Endodermal cell (in vitro differentiated cells): Measurements from ENCODE around the gene CMSS1. TPM values are rescaled to one million over a fixed set of nuclear protein-coding genes. Genes with fewer than 3 reads are reported as not detected.

ENCODE experiments used
- DNase-seq: peaks from one replicate; pipeline ENCODE4 v3.0.0-alpha.2; 2017
- H3K27ac ChIP-seq: 2 replicates; pipeline ENCODE4 v1.5.1; 2013; ENCODE audit warnings: mild to moderate bottlenecking, low read depth, low read length, moderate library complexity
- H3K27me3 ChIP-seq: 2 replicates; pipeline ENCODE4 v1.6.1; 2013; ENCODE audit warnings: mild to moderate bottlenecking, low read length, moderate library complexity; ENCODE audit not compliant: insufficient read depth, control insufficient read depth, poor library complexity, severe bottlenecking
- H3K36me3 ChIP-seq: 2 replicates; pipeline ENCODE4 v1.7.0; 2013; ENCODE audit warnings: mild to moderate bottlenecking, low read length, moderate library complexity; ENCODE audit not compliant: control insufficient read depth, insufficient read depth
- H3K4me1 ChIP-seq: one replicate; pipeline ENCODE4 v1.7.0; 2013; ENCODE audit warnings: low read length; ENCODE audit not compliant: control insufficient read depth, insufficient read depth
- H3K4me3 ChIP-seq: 2 replicates; pipeline ENCODE4 v1.5.1; 2013; ENCODE audit warnings: mild to moderate bottlenecking, low read length, moderate library complexity
- H3K9ac ChIP-seq: 2 replicates; pipeline ENCODE4 v1.6.1; 2013; ENCODE audit warnings: mild to moderate bottlenecking, low read length, moderate library complexity; ENCODE audit not compliant: poor library complexity, severe bottlenecking; ENCODE audit errors: extremely low read depth
- H3K9me3 ChIP-seq: 2 replicates; pipeline ENCODE4 v1.6.1; 2013; ENCODE audit warnings: mild to moderate bottlenecking, low read length, moderate library complexity; ENCODE audit not compliant: control insufficient read depth
- H3K27ac Mint-ChIP-seq: 2 replicates; pipeline ENCODE4 v1.8.0; 2020; ENCODE audit warnings: mixed read lengths
- H3K27me3 Mint-ChIP-seq: 2 replicates; pipeline ENCODE4 v1.8.0; 2021; ENCODE audit warnings: mild to moderate bottlenecking, mixed read lengths; ENCODE audit not compliant: insufficient read depth
- H3K36me3 Mint-ChIP-seq: 2 replicates; pipeline ENCODE4 v1.8.0; 2020; ENCODE audit warnings: low read depth, mixed read lengths
- H3K4me1 Mint-ChIP-seq: 2 replicates; pipeline ENCODE4 v1.8.0; 2020; ENCODE audit warnings: mixed read lengths
- H3K4me3 Mint-ChIP-seq: 2 replicates; pipeline ENCODE4 v1.8.0; 2020; ENCODE audit warnings: mild to moderate bottlenecking, moderate library complexity, mixed read lengths
- H3K9me3 Mint-ChIP-seq: 2 replicates; pipeline ENCODE4 v1.8.0; 2020; ENCODE audit warnings: mild to moderate bottlenecking, mixed read lengths
- WGBS, 2 experiments: methylation state at CpG; one replicate each; pipeline versions ENCODE4 v1.1.5 to v1.1.7; 2013; ENCODE audit warnings: missing lambda C conversion rate in 2 of 2, mixed read lengths in 1 of 2; ENCODE audit not compliant: insufficient coverage in 1 of 2, insufficient read length in 1 of 2; 5-methylcytosine and 5-hydroxymethylcytosine counted together
- total RNA-seq, 2 donors: library from RNA; stranded (reverse); fragmentation: NEBNext Ultra II Directional in 1 of 2; extraction: Animal tissue kit (Norgen Biotek cat#: 25700) in 1 of 2; gene quantifications; 2 replicates in 1 of 2; 3 replicates in 1 of 2; pipeline ENCODE4 v1.2.1, GENCODE V29; 2021
- TF ChIP-seq, protein P1 (sequence below): fragments of 200-600 bp; sonication (generic); conservative IDR thresholded peaks from 2 replicates; pipeline ENCODE4 v1.5.0; 2021; ENCODE audit warnings: antibody characterized with exemption, mild to moderate bottlenecking

CMSS1 gene
- total RNA-seq, 2 donors from 2014 or later, result 48.5 to 50.8 TPM

DNA sequence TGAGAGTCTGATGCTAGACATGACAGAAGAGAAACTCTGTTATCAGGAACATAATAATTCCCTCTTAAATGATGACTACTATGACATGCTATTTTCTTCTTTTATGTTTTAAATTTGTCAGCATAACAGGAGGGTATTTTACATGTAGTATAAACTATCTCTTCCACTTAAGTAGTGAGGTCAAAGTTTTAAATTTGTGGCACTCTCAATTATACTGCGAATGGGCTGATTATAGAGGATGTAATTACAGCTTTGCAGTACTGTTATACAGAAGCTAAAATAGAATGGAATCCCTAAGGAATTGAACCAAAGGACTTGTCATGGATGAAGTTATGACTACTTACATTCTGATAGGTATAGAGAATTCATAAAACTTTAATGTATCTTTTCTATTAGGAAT, 34.3 kb downstream of the CMSS1 start:
- Histone ChIP-seq H3K27ac (no peak overlapping the region), H3K9ac (no peak overlapping the region), H3K27me3 (no peaks in the 10 kb centered on the region), H3K4me3 (no peak overlapping the region), H3K9me3 (no peaks in the 10 kb centered on the region), H3K36me3 (no peaks in the 10 kb centered on the region), H3K4me1 (no peaks in the 10 kb centered on the region)
- no peak overlapping the region for H3K4me3 Mint-ChIP-seq
- WGBS, 2 experiments, result 100% methylated on average over 1 of the region's 1 CpG
- TF ChIP-seq, protein P1, sequence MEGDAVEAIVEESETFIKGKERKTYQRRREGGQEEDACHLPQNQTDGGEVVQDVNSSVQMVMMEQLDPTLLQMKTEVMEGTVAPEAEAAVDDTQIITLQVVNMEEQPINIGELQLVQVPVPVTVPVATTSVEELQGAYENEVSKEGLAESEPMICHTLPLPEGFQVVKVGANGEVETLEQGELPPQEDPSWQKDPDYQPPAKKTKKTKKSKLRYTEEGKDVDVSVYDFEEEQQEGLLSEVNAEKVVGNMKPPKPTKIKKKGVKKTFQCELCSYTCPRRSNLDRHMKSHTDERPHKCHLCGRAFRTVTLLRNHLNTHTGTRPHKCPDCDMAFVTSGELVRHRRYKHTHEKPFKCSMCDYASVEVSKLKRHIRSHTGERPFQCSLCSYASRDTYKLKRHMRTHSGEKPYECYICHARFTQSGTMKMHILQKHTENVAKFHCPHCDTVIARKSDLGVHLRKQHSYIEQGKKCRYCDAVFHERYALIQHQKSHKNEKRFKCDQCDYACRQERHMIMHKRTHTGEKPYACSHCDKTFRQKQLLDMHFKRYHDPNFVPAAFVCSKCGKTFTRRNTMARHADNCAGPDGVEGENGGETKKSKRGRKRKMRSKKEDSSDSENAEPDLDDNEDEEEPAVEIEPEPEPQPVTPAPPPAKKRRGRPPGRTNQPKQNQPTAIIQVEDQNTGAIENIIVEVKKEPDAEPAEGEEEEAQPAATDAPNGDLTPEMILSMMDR, result no peak
- no peak for DNase-seq
- H3K27ac Mint-ChIP-seq, result no peak overlapping the region
- peaks cover 3% of the 10 kb centered on the region for H3K4me1 Mint-ChIP-seq
- no peaks in the 10 kb centered on the region for H3K27me3 Mint-ChIP-seq
- no peaks in the 10 kb centered on the region for H3K9me3 Mint-ChIP-seq
- H3K36me3 Mint-ChIP-seq, result no peaks in the 10 kb centered on the region

DNA sequence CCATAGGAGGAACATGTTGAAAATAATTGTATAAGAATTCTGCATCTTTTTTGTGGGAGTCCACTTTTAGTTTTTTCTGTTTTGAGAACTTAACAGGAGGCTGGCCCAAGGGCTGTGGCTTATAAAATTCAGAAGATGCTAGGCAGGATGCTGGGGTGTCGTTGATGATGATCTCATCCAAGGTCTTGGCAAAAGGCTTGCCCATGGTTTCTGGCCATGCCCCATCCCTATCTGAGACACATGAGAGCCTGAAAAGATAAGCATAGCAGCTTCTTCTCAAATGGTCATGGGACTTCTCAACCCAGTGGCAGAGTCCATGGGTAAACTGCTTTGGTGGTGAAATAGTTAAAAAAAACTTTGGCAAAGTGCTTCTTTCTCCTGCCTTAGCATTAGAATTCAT, 35.2 kb downstream of the CMSS1 start:
- DNase-seq, result no peak
- H3K36me3 Mint-ChIP-seq, result no peaks in the 10 kb centered on the region
- H3K4me3 ChIP-seq, result no peak overlapping the region
- no peaks in the 10 kb centered on the region for H3K36me3 ChIP-seq
- 91 to 100% methylated on average over 1 of the region's 1 CpG for WGBS, 2 experiments
- no peaks in the 10 kb centered on the region for H3K4me1 ChIP-seq
- no peak overlapping the region for H3K27ac ChIP-seq
- no peaks in the 10 kb centered on the region for H3K9me3 ChIP-seq
- H3K27me3 ChIP-seq, result no peaks in the 10 kb centered on the region
- H3K9ac ChIP-seq, result no peak overlapping the region
- H3K4me1 Mint-ChIP-seq, result peaks cover 3% of the 10 kb centered on the region
- no peak overlapping the region for H3K27ac Mint-ChIP-seq
- TF ChIP-seq, protein P1, result no peak
- H3K27me3 Mint-ChIP-seq, result no peaks in the 10 kb centered on the region
- no peaks in the 10 kb centered on the region for H3K9me3 Mint-ChIP-seq
- no peak overlapping the region for H3K4me3 Mint-ChIP-seq

DNA sequence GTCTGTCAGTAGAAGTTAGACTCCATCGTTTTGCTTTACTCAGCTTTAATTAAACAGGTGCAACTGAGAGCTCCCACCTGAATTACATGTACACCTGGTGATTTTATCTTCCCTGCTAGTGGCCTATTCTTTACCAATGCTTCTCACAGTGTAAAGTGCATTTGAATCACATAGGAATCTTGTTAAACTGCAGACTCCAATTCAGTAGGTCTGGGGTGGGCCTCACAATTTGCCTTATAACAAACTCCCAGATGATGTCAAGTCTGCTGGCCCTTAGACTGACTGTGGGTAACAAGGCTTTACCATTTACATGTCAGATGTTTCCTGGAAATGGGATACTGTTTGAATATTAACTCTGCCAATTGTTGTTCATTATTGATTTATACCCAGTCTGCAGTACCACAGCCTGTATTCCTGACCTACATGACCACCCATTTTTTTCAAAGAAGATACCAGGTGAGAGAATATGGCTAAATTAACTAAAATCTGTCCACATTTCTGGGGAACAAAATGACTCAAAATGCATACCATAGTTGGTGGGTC, 37.2 kb downstream of the CMSS1 start:
- H3K9me3 ChIP-seq, result no peaks in the 10 kb centered on the region
- Mint-ChIP-seq H3K9me3 (no peaks in the 10 kb centered on the region), H3K4me3 (no peak overlapping the region), H3K36me3 (no peaks in the 10 kb centered on the region), H3K27ac (no peak overlapping the region), H3K27me3 (no peaks in the 10 kb centered on the region), H3K4me1 (peaks cover 3% of the 10 kb centered on the region)
- no peak overlapping the region for H3K4me3 ChIP-seq
- no peak for DNase-seq
- H3K27ac ChIP-seq, result no peak overlapping the region
- 80 to 81% methylated on average over 1 of the region's 1 CpG for WGBS, 2 experiments
- H3K36me3 ChIP-seq, result no peaks in the 10 kb centered on the region
- H3K27me3 ChIP-seq, result no peaks in the 10 kb centered on the region
- TF ChIP-seq, protein P1, result no peak
- H3K9ac ChIP-seq, result no peak overlapping the region
- no peaks in the 10 kb centered on the region for H3K4me1 ChIP-seq
